K562 (cell line): Measurements from ENCODE around the gene MAP1LC3A. TPM values are rescaled to one million over a fixed set of nuclear protein-coding genes. Genes with fewer than 3 reads are reported as not detected.

Experiments
- BDP1 ChIP-seq: IDR thresholded peaks from 3 replicates; pipeline ENCODE4 v1.6.1; 2011; ENCODE audit not compliant: insufficient read length, insufficient read depth
- C11orf30 ChIP-seq: fragments of 450-650 bp; IDR thresholded peaks from 2 replicates; pipeline ENCODE4 v1.6.1; 2016; ENCODE audit warnings: low read depth, mild to moderate bottlenecking
- ELF4 ChIP-seq: fragments of 450-650 bp; formaldehyde crosslinking; IDR thresholded peaks from 2 replicates; pipeline ENCODE4 v1.4.0; 2022; ENCODE audit warnings: missing genetic modification characterization
- JUN ChIP-seq, 2 experiments: sonication (generic) in 1 of 2; formaldehyde crosslinking in 1 of 2; IDR thresholded peaks; 2 replicates each; pipeline versions ENCODE4 v1.6.1 to v1.8.0; 2012 to 2022; ENCODE audit warnings: borderline replicate concordance in 2 of 2, mild to moderate bottlenecking in 2 of 2, improper control_type of control experiment in 1 of 2, low read depth in 1 of 2, low read length in 1 of 2, missing genetic modification reagents in 1 of 2
- NFE2 ChIP-seq: IDR thresholded peaks from 2 replicates; pipeline ENCODE4 v1.6.1; 2014; ENCODE audit warnings: antibody characterized with exemption, low read depth
- NFYB ChIP-seq: IDR thresholded peaks from 2 replicates; pipeline ENCODE4 v1.6.1; 2011; ENCODE audit warnings: mild to moderate bottlenecking, moderate library complexity; ENCODE audit not compliant: insufficient read length; ENCODE audit errors: extremely low read depth
- NR2C1 ChIP-seq, 2 experiments: fragments of 450-650 bp; IDR thresholded peaks; 2 replicates each; pipeline ENCODE4 v1.6.1; 2017; ENCODE audit warnings: mild to moderate bottlenecking in 2 of 2, antibody characterized with exemption in 1 of 2, inconsistent platforms in 1 of 2, missing compliant biosample characterization in 1 of 2, missing genetic modification characterization in 1 of 2
- PHB2 ChIP-seq: fragments of 450-650 bp; IDR thresholded peaks from 2 replicates; pipeline ENCODE4 v1.6.1; 2017; ENCODE audit warnings: low read depth
- PTTG1 ChIP-seq: fragments of 450-650 bp; IDR thresholded peaks from 2 replicates; pipeline ENCODE4 v1.6.1; 2016; ENCODE audit warnings: low read depth, mild to moderate bottlenecking, missing genetic modification characterization, missing compliant biosample characterization
- SETDB1 ChIP-seq: IDR thresholded peaks from one replicate; pipeline ENCODE4 v1.6.1; 2012; ENCODE audit warnings: low read length, control low read depth, inconsistent platforms
- SRSF3 ChIP-seq: fragments of 200-400 bp; formaldehyde crosslinking; IDR thresholded peaks from 2 replicates; pipeline ENCODE4 v1.6.1; 2016; ENCODE audit warnings: mild to moderate bottlenecking, low read length, moderate library complexity; ENCODE audit not compliant: insufficient read depth
- ZNF668 ChIP-seq: fragments of 250-450 bp; sonication (Bioruptor Pico); IDR thresholded peaks from 2 replicates; pipeline ENCODE4 v1.8.0; 2022; ENCODE audit warnings: mild to moderate bottlenecking, inconsistent platforms
- polyA plus RNA-seq, 8 experiments: library from polyadenylated mRNA; depleted of rRNA in 4 of 8; stranded (reverse) in 5 of 8; unstranded in 3 of 8; fragments of >200 nt; fragmentation: Nextera tagmentation in 2 of 8; fragmentation: Illumina TruSeq in 1 of 8; extraction: Ambion mirVana in 2 of 8; extraction: Trizol in 1 of 8; gene quantifications; 2 replicates each; pipeline versions ENCODE4 v1.2.1 to v1.2.3, GENCODE V29; 2011 to 2014; ENCODE audit warnings: inconsistent platforms in 1 of 8, missing spikeins in 1 of 8
- total RNA-seq, 7 experiments: library from RNA; depleted of rRNA in 6 of 7; stranded (reverse); fragments of >200 nt in 6 of 7; fragmentation: Illumina TruSeq in 2 of 7; extraction: Trizol in 2 of 7; gene quantifications; 2 replicates each; pipeline versions ENCODE4 v1.2.1 to v1.2.3, GENCODE V29; 2011 to 2021; ENCODE audit warnings: low replicate concordance in 1 of 7
- TF ChIP-seq, protein P1 (sequence below), 2 experiments: fragments of 450-650 bp in 1 of 2; sonication (generic) in 1 of 2; formaldehyde crosslinking; conservative IDR thresholded peaks; 2 replicates each; pipeline versions ENCODE4 v1.4.0 to v1.8.1; 2020 to 2022; ENCODE audit warnings: mild to moderate bottlenecking in 1 of 2, missing genetic modification reagents in 1 of 2
- TF ChIP-seq, protein P2 (sequence below): fragments of 450-650 bp; conservative IDR thresholded peaks from 2 replicates; pipeline ENCODE4 v1.6.1; 2016; ENCODE audit warnings: missing genetic modification characterization, low read depth, mild to moderate bottlenecking, control low read depth, missing compliant biosample characterization
- TF ChIP-seq, protein P3 (sequence below), 2 experiments: fragments of 450-650 bp; formaldehyde crosslinking in 1 of 2; IDR thresholded peaks; 2 replicates each; pipeline versions ENCODE4 v1.4.0 to v1.6.1; 2014 to 2020; ENCODE audit warnings: mild to moderate bottlenecking in 2 of 2, borderline replicate concordance in 1 of 2, low read depth in 1 of 2

Gene MAP1LC3A
- total and polyA plus RNA-seq, 9 of the 15 experiments (the other 6 are each of a cell fraction or from before 2014, with no cell fraction given) = 0.27 to 0.38 TPM; not detected in 7

DNA sequence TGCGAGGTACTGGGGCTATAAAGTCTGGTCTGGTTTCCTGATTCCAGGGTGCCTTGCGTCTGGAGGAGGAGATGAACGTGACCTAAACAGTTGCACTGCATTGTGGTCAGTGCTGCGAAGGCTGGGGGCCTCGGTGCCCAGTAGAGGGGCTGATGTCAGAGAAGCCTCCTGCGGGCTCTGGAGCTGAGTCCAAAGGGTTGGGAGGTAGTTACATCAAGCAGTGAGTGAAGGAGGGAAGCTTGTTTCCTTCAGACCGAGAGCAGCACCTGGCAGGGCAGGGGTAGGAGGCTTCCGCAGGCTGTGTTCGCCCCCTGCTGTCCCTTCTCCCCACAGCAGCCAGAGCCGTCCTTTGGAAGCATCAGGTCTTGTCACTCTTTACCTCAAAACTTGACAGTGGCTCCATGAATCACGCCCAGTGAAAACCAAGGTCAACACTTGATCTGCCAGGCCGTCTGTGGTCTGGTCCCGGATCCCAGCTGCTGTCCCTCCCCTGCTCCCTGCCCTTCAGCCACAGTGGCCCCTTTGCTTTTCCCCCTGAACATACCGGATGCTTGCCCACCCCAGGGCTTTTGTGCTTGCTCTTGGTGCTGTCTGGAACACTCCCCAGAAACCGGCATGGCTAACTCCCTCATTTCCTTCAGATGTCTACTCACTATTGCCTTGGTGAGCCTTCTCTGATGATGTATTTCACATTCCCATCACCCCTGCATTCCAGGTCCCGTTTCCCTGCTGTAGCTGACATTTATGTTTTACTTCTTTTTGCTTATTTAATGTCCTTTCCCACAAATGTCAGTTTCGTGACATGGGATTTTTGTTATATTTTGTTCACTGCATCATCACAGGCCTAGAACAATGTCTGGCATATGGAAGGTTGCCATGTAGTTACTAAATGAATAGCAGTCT, 35.3 kb upstream of the MAP1LC3A start (continued):
- no peak for TF ChIP-seq PHB2
- TF ChIP-seq ZNF668 = no peak
- TF ChIP-seq SETDB1 = no peak
- TF ChIP-seq, protein P1, sequence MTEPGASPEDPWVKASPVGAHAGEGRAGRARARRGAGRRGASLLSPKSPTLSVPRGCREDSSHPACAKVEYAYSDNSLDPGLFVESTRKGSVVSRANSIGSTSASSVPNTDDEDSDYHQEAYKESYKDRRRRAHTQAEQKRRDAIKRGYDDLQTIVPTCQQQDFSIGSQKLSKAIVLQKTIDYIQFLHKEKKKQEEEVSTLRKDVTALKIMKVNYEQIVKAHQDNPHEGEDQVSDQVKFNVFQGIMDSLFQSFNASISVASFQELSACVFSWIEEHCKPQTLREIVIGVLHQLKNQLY (CRISPR knock-in tag; conservative IDR thresholded peaks at IDR 0.05) = no peak
- TF ChIP-seq, protein P2, sequence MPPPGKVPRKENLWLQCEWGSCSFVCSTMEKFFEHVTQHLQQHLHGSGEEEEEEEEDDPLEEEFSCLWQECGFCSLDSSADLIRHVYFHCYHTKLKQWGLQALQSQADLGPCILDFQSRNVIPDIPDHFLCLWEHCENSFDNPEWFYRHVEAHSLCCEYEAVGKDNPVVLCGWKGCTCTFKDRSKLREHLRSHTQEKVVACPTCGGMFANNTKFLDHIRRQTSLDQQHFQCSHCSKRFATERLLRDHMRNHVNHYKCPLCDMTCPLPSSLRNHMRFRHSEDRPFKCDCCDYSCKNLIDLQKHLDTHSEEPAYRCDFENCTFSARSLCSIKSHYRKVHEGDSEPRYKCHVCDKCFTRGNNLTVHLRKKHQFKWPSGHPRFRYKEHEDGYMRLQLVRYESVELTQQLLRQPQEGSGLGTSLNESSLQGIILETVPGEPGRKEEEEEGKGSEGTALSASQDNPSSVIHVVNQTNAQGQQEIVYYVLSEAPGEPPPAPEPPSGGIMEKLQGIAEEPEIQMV (tag) = no peak
- TF ChIP-seq PTTG1 = no peak
- no peak for TF ChIP-seq C11orf30
- no peak for TF ChIP-seq ELF4 (CRISPR knock-in tag)
- no peak for TF ChIP-seq NFE2
- TF ChIP-seq JUN (IDR thresholded peaks at IDR 0.05; ENCODE audit: borderline replicate concordance, low read depth, low read length) = no peak
- no peak for TF ChIP-seq JUN (CRISPR knock-in tag; IDR thresholded peaks at IDR 0.05; ENCODE audit: borderline replicate concordance)
- no peak for TF ChIP-seq SRSF3
- no peak for TF ChIP-seq NFYB
- TF ChIP-seq, protein P3, sequence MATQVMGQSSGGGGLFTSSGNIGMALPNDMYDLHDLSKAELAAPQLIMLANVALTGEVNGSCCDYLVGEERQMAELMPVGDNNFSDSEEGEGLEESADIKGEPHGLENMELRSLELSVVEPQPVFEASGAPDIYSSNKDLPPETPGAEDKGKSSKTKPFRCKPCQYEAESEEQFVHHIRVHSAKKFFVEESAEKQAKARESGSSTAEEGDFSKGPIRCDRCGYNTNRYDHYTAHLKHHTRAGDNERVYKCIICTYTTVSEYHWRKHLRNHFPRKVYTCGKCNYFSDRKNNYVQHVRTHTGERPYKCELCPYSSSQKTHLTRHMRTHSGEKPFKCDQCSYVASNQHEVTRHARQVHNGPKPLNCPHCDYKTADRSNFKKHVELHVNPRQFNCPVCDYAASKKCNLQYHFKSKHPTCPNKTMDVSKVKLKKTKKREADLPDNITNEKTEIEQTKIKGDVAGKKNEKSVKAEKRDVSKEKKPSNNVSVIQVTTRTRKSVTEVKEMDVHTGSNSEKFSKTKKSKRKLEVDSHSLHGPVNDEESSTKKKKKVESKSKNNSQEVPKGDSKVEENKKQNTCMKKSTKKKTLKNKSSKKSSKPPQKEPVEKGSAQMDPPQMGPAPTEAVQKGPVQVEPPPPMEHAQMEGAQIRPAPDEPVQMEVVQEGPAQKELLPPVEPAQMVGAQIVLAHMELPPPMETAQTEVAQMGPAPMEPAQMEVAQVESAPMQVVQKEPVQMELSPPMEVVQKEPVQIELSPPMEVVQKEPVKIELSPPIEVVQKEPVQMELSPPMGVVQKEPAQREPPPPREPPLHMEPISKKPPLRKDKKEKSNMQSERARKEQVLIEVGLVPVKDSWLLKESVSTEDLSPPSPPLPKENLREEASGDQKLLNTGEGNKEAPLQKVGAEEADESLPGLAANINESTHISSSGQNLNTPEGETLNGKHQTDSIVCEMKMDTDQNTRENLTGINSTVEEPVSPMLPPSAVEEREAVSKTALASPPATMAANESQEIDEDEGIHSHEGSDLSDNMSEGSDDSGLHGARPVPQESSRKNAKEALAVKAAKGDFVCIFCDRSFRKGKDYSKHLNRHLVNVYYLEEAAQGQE (IDR thresholded peaks at IDR 0.05; ENCODE audit: borderline replicate concordance) = peak; percentile 81
- TF ChIP-seq, protein P3 (CRISPR knock-in tag; IDR thresholded peaks at IDR 0.05; ENCODE audit: low read depth) = no peak
- TF ChIP-seq NR2C1 (IDR thresholded peaks at IDR 0.05) = no peak
- no peak for TF ChIP-seq NR2C1 (tag; IDR thresholded peaks at IDR 0.05)
- TF ChIP-seq BDP1 = no peak
